ENCODE results near the gene GPR176.
A peak's percentile ranks its signal among the peaks of the same experiment; 100 is the strongest.
"Not testable (repeated sequence)": the region's sequence is repeated elsewhere in the genome, so short reads cannot be mapped to it uniquely, and the experiment has no call there.

GPR176 gene

DNA sequence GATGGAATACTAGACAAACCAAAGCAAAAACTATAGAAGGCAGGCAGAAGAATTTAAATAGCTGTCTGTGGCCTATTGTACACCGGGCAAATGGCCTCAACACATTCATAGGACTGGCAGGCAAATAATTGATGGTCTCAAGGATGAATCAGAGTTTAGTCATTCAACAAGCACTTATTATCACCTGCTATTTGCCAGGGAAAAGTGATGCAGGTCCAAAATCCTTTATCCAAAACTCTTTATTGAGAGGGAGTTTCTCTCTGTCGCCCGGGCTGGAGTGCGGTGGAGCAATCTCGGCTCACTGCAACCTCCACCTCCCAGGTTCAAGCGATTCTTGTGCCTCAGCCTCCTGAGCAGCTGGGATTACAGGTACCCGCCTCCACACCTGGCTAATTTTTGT lies 16.1 kb upstream of the GPR176 start:
- no peak for DNase-seq (ENCODE audit: low spot score)

- DNase-seq (ENCODE audit: low spot score): no peak
Observed at GRCh38 chr15:39935241-39935640, 15.2 kb upstream of the GPR176 start.

GRCh38 chr15:39934397-39935071 lies 14.5 kb upstream of the GPR176 start:
- no peak for DNase-seq (ENCODE audit: low spot score)

DNA sequence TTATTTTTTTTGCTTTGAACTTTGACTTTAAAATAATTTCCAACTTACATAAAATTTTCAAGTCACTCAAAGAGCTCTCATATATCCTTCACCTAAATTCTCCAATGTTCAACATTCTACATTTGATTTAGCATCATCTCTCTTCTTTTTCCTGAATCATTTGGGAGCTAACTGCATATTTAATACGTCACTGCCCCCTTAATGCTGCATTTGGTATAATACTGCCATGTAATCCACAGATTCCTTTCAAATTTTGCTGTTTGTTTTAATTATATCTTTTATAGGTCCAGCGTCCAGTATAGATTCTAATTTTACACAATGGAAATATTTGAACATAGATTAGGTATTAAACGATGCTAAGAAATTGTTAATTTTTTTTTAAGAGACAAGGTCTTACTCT lies 11.5 kb upstream of the GPR176 start:
- no peak for DNase-seq (ENCODE audit: low spot score)

- no peak for DNase-seq (ENCODE audit: low spot score)
Observed at GRCh38 chr15:39926526-39926925, 6.5 kb upstream of the GPR176 start.

DNA sequence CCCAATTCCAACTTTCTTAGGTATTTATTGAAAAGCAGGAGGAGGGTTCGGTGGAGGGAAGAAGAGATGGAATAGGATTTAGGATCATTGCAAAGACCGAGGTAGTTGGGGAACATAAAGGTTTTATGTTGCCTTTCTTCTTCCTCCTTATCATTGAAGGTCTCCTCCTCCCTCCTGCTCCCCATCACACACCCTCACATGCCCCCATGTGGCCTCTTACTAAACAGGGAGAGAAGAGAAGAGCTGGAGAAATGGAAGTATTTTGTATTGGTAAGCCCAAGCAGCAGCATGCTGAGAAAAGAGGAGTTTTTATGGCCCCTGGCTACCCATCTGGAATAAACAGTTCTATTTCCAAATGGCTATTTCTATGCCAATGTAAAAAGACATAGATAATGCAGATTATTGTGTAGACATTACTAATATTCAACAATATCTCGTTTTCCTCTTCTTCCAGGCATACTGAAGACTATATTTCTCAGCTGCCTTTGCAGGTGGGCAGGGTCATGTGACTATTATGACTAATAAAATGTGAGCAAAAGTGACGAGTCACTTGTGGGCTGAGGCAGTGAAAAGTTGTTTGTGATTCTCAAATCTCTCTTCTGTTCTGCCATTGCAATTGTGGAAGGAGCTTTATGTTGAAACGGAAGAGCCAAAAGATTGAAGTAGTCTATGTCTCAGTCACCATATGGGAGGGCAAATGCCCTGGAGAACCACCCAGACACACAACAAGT lies 5.2 kb upstream of the GPR176 start:
- DNase-seq (ENCODE audit: low spot score): no peak

DNA sequence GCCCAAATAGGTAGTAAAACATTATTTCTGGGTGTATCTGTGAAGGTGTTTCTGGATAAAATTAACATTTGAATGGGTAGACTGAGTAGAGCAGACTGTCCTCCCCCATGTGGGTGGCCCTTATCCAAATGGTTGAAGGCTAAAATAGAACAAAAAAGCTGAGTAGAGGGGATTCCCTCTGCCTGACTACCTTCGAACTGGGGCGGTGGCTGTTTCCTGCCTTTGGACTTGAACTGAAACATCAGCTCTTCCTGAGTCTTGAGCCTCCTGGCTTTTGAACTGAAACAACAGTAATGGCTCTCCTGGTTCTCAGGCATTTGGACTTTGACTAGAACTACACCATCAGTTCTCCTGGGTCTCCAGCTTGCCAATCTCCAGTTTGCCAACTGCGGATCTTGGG lies 4.4 kb upstream of the GPR176 start:
- DNase-seq (ENCODE audit: low spot score): no peak

- DNase-seq (ENCODE audit: low spot score): no peak
Observed at GRCh38 chr15:39922462-39923092, 2.5 kb upstream of the GPR176 start.

GRCh38 chr15:39921274-39921638 lies 1.2 kb upstream of the GPR176 start:
- no peak for DNase-seq (ENCODE audit: low spot score)

DNA sequence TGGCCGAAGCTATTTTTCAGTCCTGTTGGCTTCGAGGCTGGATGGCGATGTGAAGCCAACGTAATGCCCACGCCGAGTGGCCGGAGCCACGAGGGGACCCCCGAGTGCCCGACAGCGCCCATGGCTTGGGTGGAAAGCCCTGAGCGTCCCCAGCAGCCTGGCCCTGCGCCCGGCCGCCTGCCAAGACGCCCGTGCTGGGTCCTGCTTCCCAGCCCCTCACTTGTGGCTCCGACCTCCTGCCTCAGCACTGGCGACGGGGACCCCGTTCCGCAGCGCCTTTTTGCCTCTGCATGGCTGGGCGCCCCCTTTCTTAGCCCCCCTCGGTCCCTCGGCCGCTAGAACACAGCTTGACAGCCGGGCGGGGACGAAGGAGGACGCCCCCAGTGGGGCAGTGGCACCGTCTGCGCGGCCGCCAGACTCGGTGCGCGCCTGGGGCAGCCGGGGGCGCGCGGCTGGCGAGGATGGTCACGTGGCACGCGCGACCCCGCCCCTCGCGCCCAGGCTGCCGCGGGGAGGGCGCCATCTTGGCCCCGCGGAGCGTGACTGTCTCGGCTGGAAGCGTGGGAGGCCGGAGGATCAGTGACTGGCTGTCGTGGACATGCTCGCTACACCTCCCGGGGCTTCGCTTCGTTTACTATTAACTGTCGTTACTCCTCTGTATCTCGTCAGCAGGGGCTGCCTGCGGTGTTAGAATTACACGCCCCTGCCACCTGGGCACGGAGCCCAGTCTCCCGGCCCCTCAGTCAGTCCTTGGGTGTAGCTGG lies 626 bp upstream of the GPR176 start:
- DNase-seq (ENCODE audit: low spot score): peak; percentile 82

DNA sequence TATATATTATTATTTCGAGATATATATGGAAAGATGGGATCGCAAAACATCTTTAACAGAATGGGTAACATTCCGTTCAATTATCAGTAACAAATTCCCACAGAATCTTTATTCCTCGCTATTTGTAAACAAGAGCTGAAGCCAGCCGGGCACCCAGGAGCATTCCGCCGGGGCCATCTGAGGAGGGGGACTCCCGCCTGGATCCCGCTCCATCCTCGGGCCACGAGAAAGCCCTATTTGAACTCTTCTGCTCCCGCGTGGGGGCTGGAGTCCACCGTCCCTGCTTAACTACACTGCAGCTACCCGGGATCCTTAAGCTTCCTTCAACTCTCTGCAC lies 687 bp downstream of the GPR176 start:
- no peak for DNase-seq (ENCODE audit: low spot score)

- DNase-seq (ENCODE audit: low spot score): no peak
Observed at GRCh38 chr15:39918688-39919385, 1.2 kb downstream of the GPR176 start.

DNA sequence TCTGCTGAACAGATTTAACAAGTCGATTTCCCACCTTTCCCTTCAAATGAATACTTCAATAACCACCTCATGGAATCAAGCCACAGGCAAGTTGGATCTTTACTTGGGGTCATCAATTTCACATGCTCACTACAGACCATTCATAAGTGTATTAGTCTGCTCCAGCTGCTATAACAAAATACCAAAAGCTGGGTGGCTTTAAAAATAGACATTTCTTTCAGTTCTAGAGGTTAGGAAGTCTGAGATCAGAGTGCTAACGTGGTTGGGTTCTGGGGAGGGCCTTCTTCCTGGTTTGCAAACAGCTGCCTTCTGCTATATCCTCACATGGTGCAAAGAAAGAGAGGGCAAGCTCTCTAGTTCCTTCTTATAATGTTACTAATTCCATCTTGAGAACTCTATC lies 5.1 kb downstream of the GPR176 start:
- no peak for DNase-seq (ENCODE audit: low spot score)

GRCh38 chr15:39909007-39909406 lies 11.1 kb downstream of the GPR176 start:
- no peak for DNase-seq (ENCODE audit: low spot score)

DNA sequence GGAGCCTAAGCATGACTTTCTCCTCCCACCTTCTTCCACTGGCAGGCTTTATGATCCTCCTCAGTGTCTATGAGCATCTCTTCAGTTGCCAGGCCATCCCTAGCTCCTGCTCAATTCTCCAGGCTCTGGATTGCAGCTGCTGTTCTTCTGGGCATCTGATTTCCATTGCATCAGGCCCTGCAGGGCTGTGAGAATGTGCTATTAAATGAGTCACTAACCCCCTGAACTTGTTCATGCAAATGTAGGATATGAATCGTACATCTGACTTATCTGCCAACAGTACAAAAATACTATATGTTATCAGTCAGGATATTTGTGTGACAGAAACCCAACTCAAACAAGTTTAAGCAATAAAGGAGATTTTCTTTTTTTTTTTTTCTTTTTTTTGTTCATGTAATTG lies 11.9 kb downstream of the GPR176 start:
- no peak for DNase-seq (ENCODE audit: low spot score)

- DNase-seq (ENCODE audit: low spot score): no peak
Observed at GRCh38 chr15:39907216-39907615, 12.8 kb downstream of the GPR176 start.

DNA sequence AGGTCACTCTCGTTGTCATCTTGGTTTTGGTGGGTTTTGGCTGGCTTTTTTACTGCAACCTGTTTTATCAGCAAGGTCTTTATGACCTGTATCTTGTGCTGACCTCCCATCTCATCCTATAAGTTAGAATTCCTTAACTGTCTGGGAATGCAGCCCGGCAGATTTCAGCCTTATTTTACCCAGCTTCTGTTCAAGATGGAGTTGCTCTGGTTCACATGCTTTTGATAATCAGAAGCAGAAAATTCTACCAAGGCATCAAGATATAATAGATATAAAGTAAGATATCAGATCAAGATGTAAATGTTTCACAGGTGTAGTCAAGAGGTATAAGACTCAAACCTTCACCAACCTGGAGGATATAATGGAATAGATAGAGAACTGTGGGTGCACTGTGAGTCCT lies 16.0 kb downstream of the GPR176 start:
- no peak for DNase-seq (ENCODE audit: low spot score)

DNA sequence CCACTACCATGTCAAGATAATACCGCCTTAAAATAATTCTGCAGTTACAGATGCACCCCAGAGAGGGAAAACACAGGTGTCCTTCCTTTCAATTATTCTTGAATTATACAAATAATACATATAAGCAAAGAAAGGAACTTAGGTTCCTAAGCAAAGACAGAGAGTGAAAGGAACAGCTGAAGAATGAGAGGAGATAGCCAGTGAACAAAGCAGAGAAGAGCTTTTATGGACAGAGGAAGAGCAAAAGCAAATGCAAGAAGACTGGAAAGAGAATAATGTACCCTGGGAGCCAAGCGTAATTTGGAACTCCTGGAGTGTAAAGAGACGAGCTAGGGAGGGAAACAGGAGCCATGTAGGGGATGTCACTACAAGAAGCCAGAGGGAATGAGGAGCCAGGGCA lies 21.7 kb downstream of the GPR176 start:
- DNase-seq (ENCODE audit: low spot score): no peak

DNA sequence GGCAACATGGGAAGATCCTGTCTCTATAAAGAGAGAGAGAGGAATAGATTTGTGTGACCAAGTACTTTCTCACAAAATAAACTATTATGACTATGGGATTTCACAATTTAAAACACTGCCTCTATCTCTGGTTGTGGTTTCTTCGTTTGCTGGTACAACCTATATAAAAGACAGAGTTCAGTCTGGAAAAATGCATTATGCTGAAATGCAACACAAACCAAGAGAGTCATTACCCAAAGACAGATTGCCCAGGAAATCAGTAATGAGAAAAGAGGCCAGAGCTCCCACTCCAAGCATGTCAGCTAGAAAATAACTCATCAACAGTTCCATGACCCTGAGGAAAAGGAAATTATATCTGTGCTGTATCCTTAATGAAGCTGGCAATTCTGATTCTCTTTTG lies 23.2 kb downstream of the GPR176 start:
- DNase-seq (ENCODE audit: low spot score): no peak

- no peak for DNase-seq (ENCODE audit: low spot score)
Observed at GRCh38 chr15:39896101-39896500, 24.0 kb downstream of the GPR176 start.

DNA sequence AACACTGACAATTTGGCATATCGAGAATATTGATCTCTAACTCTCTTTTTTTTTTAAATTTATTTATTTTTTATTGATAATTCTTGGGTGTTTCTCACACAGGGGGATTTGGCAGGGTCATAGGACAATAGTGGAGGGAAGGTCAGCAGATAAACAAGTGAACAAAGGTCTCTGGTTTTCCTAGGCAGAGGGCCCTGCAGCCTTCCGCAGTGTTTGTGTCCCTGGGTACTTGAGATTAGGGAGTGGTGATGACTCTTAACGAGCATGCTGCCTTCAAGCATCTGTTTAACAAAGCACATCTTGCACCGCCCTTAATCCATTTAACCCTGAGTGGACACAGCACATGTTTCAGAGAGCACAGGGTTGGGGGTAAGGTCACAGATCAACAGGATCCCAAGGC lies 27.0 kb downstream of the GPR176 start:
- not testable (repeated sequence) for DNase-seq (ENCODE audit: low spot score)

GRCh38 chr15:39892418-39892817 lies 27.6 kb downstream of the GPR176 start:
- DNase-seq (ENCODE audit: low spot score): no peak

Data from putamen (tissue), 1 donor.